H1 (cell line): Measurements from ENCODE around the gene EFCAB8. TPM values are rescaled to one million over a fixed set of nuclear protein-coding genes. Genes with fewer than 3 reads are reported as not detected.

Experiments used
- CTCF ChIA-PET: fragments of 300-600 bp; sonication (Branson Sonifier 250); formaldehyde crosslinking; loops from one replicate; lab custom pipeline; 2021; ENCODE audit not compliant: partially characterized antibody; lab: Charles Lee
- POLR2A ChIA-PET: fragments of 300-600 bp; sonication (Branson Sonifier 250); formaldehyde crosslinking; loops from one replicate; lab custom pipeline; 2021; ENCODE audit warnings: inconsistent platforms; ENCODE audit not compliant: partially characterized antibody; lab: Charles Lee
- DNase-seq, 2 experiments: peaks; one replicate each; pipeline versions ENCODE4 v3.0.0 to v3.0.0-alpha.2; 2010 to 2022; ENCODE audit warnings: low spot score in 2 of 2, low read depth in 1 of 2, mixed read lengths in 1 of 2
- FAIRE-seq: peaks from 2 replicates; lab custom pipeline; 2011; peaks lifted over from hg19 to GRCh38; lab: Jason Lieb, UNC
- H2AFZ ChIP-seq: 2 replicates; pipeline ENCODE4 v1.8.1; 2012; ENCODE audit warnings: low read length, inconsistent platforms
- H2AK5ac ChIP-seq: 2 replicates; pipeline ENCODE4 v1.6.1; 2013; ENCODE audit warnings: low read depth, low read length
- H2BK120ac ChIP-seq: replicated peaks from 2 replicates; pipeline ENCODE3; 2013; ENCODE audit warnings: low read depth, low read length, inconsistent platforms
- H2BK12ac ChIP-seq: 2 replicates; pipeline ENCODE4 v1.6.1; 2013; ENCODE audit warnings: low read depth, low read length
- H2BK15ac ChIP-seq: 2 replicates; pipeline ENCODE4 v1.6.1; 2013; ENCODE audit warnings: low read length
- H2BK20ac ChIP-seq: 2 replicates; pipeline ENCODE4 v1.6.1; 2013; ENCODE audit warnings: low read length
- H2BK5ac ChIP-seq: 2 replicates; pipeline ENCODE4 v1.6.1; 2013; ENCODE audit warnings: low read depth, low read length
- H3K14ac ChIP-seq: 2 replicates; pipeline ENCODE4 v1.6.1; 2013; ENCODE audit warnings: inconsistent platforms; ENCODE audit not compliant: insufficient read length
- H3K18ac ChIP-seq: 2 replicates; pipeline ENCODE4 v1.6.1; 2013; ENCODE audit warnings: low read length; ENCODE audit errors: extremely low read depth
- H3K23ac ChIP-seq: 2 replicates; pipeline ENCODE4 v1.6.1; 2013; ENCODE audit warnings: inconsistent platforms; ENCODE audit not compliant: insufficient read length
- H3K23me2 ChIP-seq: 2 replicates; pipeline ENCODE4 v1.6.1; 2013; ENCODE audit warnings: low read depth, low read length
- H3K27ac ChIP-seq: 2 replicates; pipeline ENCODE4 v1.6.1; 2011; ENCODE audit warnings: low read depth, low read length, inconsistent platforms
- H3K27me3 ChIP-seq, 4 experiments: replicated peaks in 1 of 4; 1 replicate in 1 of 4; 2 replicates in 3 of 4; pipeline versions ENCODE4 v1.6.1 to v1.8.1; 2011 to 2013; ENCODE audit warnings: low read length in 3 of 4, mild to moderate bottlenecking in 3 of 4, inconsistent platforms in 2 of 4, mixed read lengths in 2 of 4, moderate library complexity in 1 of 4; ENCODE audit not compliant: control insufficient read depth in 3 of 4, insufficient read depth in 3 of 4; ENCODE audit errors: extremely low read depth in 1 of 4
- H3K36me3 ChIP-seq, 4 experiments: 2 replicates each; pipeline versions ENCODE4 v1.6.1 to v1.8.1; 2011 to 2013; ENCODE audit warnings: mild to moderate bottlenecking in 4 of 4, low read length in 3 of 4, moderate library complexity in 2 of 4, control low read depth in 1 of 4, inconsistent platforms in 1 of 4; ENCODE audit not compliant: insufficient read depth in 4 of 4, control insufficient read depth in 2 of 4
- H3K4ac ChIP-seq: replicated peaks from 2 replicates; pipeline ENCODE3; 2013; ENCODE audit warnings: low read length, low read depth, mixed read lengths, inconsistent platforms; ENCODE audit not compliant: insufficient read length
- H3K4me1 ChIP-seq, 4 experiments: replicated peaks in 1 of 4; 1 replicate in 1 of 4; 2 replicates in 3 of 4; pipeline versions ENCODE4 v1.6.1 to v1.8.1; 2011 to 2013; ENCODE audit warnings: low read length in 3 of 4, inconsistent platforms in 2 of 4, mixed read lengths in 1 of 4; ENCODE audit not compliant: insufficient read depth in 4 of 4, control insufficient read depth in 3 of 4
- H3K4me2 ChIP-seq, 2 experiments: 2 replicates each; pipeline versions ENCODE4 v1.6.1 to v1.8.1; 2011 to 2013; ENCODE audit warnings: low read depth in 2 of 2, low read length in 2 of 2, control low read depth in 1 of 2, inconsistent platforms in 1 of 2, mild to moderate bottlenecking in 1 of 2; ENCODE audit not compliant: insufficient read depth in 1 of 2
- H3K4me3 ChIP-seq, 4 experiments: fragments of 200-600, 300-600 bp in 1 of 4; sonication (generic), shearing (Covaris generic), sonication (Bioruptor Twin) in 1 of 4; 2 replicates each; pipeline versions ENCODE4 v1.5.1 to v1.8.1; 2011 to 2016; ENCODE audit warnings: low read length in 4 of 4, low read depth in 3 of 4, control low read depth in 2 of 4, inconsistent platforms in 2 of 4, mild to moderate bottlenecking in 2 of 4, mixed read lengths in 1 of 4, moderate library complexity in 1 of 4; ENCODE audit not compliant: insufficient read depth in 2 of 4; ENCODE audit errors: extremely low read depth in 1 of 4
- H3K56ac ChIP-seq: replicated peaks from 2 replicates; pipeline ENCODE3; 2013; ENCODE audit warnings: low read depth, mild to moderate bottlenecking, mixed read lengths, low read length, inconsistent platforms; ENCODE audit not compliant: insufficient read length
- H3K79me1 ChIP-seq: 2 replicates; pipeline ENCODE4 v1.6.1; 2013; ENCODE audit warnings: low read depth, low read length, control low read depth
- H3K79me2 ChIP-seq, 2 experiments: 2 replicates each; pipeline versions ENCODE4 v1.6.1 to v1.8.1; 2012 to 2013; ENCODE audit warnings: low read length in 2 of 2, mild to moderate bottlenecking in 2 of 2, inconsistent platforms in 1 of 2; ENCODE audit not compliant: insufficient read depth in 2 of 2, control insufficient read depth in 1 of 2
- H3K9ac ChIP-seq, 4 experiments: replicated peaks in 1 of 4; 1 replicate in 1 of 4; 2 replicates in 3 of 4; pipeline versions ENCODE4 v1.6.1 to v1.8.1; 2011 to 2013; ENCODE audit warnings: low read depth in 3 of 4, low read length in 3 of 4, control low read depth in 2 of 4, mild to moderate bottlenecking in 2 of 4, moderate library complexity in 2 of 4, inconsistent platforms in 1 of 4; ENCODE audit errors: extremely low read depth in 1 of 4
- H3K9me3 ChIP-seq, 2 experiments: 2 replicates each; pipeline versions ENCODE4 v1.6.1 to v1.8.1; 2012 to 2013; ENCODE audit warnings: mild to moderate bottlenecking in 2 of 2, moderate library complexity in 2 of 2, control low read depth in 1 of 2, inconsistent platforms in 1 of 2, low read depth in 1 of 2, low read length in 1 of 2, mixed read lengths in 1 of 2; ENCODE audit not compliant: insufficient read depth in 2 of 2
- H4K20me1 ChIP-seq, 2 experiments: replicated peaks in 1 of 2; 2 replicates each; pipeline versions ENCODE3 to v1.8.1; 2011 to 2013; ENCODE audit warnings: inconsistent platforms in 2 of 2, low read length in 2 of 2, mild to moderate bottlenecking in 1 of 2; ENCODE audit not compliant: insufficient read depth in 2 of 2, control insufficient read depth in 1 of 2
- H4K5ac ChIP-seq: 2 replicates; pipeline ENCODE4 v1.6.1; 2013; ENCODE audit warnings: low read length, low read depth, mixed read lengths, inconsistent platforms; ENCODE audit not compliant: insufficient read length
- H4K8ac ChIP-seq: 2 replicates; pipeline ENCODE4 v1.8.0; 2013; ENCODE audit warnings: mild to moderate bottlenecking, moderate library complexity, low read length, inconsistent platforms; ENCODE audit not compliant: insufficient read depth; ENCODE audit errors: extremely low read depth
- H4K91ac ChIP-seq: replicated peaks from 2 replicates; pipeline ENCODE3; 2013; ENCODE audit warnings: low read length, mixed read lengths, inconsistent platforms; ENCODE audit not compliant: insufficient read length
- BACH1 ChIP-seq: IDR thresholded peaks from 2 replicates; pipeline ENCODE4 v1.6.1; 2012; ENCODE audit warnings: low read length, improper control_type of control experiment
- EGR1 ChIP-seq: IDR thresholded peaks from 2 replicates; pipeline ENCODE4 v1.6.1; 2011; ENCODE audit warnings: low read depth, low read length, borderline replicate concordance
- EZH2 ChIP-seq: fragments of 200-600 bp; sonication (generic); IDR thresholded peaks from 2 replicates; pipeline ENCODE4 v1.7.1; 2012; ENCODE audit warnings: low read depth, mild to moderate bottlenecking, moderate library complexity, low read length, inconsistent platforms; ENCODE audit not compliant: severe bottlenecking
- JUN ChIP-seq: IDR thresholded peaks from 2 replicates; pipeline ENCODE4 v1.6.1; 2011; ENCODE audit warnings: low read depth, mild to moderate bottlenecking, improper control_type of control experiment, low read length
- JUND ChIP-seq: IDR thresholded peaks from 2 replicates; pipeline ENCODE4 v1.6.1; 2011; ENCODE audit warnings: mild to moderate bottlenecking, improper control_type of control experiment, low read length
- KDM5A ChIP-seq: fragments of 200-600 bp; IDR thresholded peaks from 2 replicates; pipeline ENCODE4 v1.7.1; 2012; ENCODE audit warnings: mild to moderate bottlenecking, low read length, inconsistent platforms, mixed read lengths
- MAFK ChIP-seq: IDR thresholded peaks from 2 replicates; pipeline ENCODE4 v1.6.1; 2012; ENCODE audit warnings: low read depth, mild to moderate bottlenecking, improper control_type of control experiment, low read length
- PHF8 ChIP-seq: fragments of 200-600 bp; sonication (generic); conservative IDR thresholded peaks from 2 replicates; pipeline ENCODE4 v1.7.1; 2012; ENCODE audit warnings: low read depth, mild to moderate bottlenecking, inconsistent platforms, low read length, moderate library complexity
- SP2 ChIP-seq: IDR thresholded peaks from 2 replicates; pipeline ENCODE4 v1.6.1; 2012; ENCODE audit warnings: mild to moderate bottlenecking, low read length, inconsistent platforms
- WGBS, 2 experiments: shearing (Covaris generic) in 1 of 2; methylation state at CpG; one replicate each; pipeline versions ENCODE4 v1.1.6 to v1.1.7; 2013 to 2015; ENCODE audit warnings: low lambda C conversion rate in 2 of 2, mixed read lengths in 2 of 2, inconsistent platforms in 1 of 2, low coverage in 1 of 2, missing lambda C conversion rate in 1 of 2; ENCODE audit not compliant: insufficient replicate concordance in 2 of 2, insufficient coverage in 1 of 2, insufficient read length in 1 of 2; ENCODE audit errors: extremely low coverage in 1 of 2, missing lambda C conversion rate in 1 of 2; 5-methylcytosine and 5-hydroxymethylcytosine counted together
- polyA plus RNA-seq, 7 experiments: library from polyadenylated mRNA; depleted of rRNA in 3 of 7; stranded (reverse) in 5 of 7; unstranded in 2 of 7; fragments of >200 nt in 5 of 7; fragments of 200-250 nt in 2 of 7; gene quantifications; 1 replicate in 5 of 7; 2 replicates in 1 of 7; 4 replicates in 1 of 7; pipeline versions ENCODE4 v1.2.1 to v1.2.3, GENCODE V29; 2011 to 2013; ENCODE audit warnings: missing spikeins in 2 of 7, mixed read lengths in 2 of 7
- total RNA-seq: library from RNA; stranded (reverse); fragmentation: NEBNext Ultra II Directional; extraction: Animal tissue kit (Norgen Biotek cat#: 25700); gene quantifications from 2 replicates; pipeline ENCODE4 v1.2.1, GENCODE V29; 2021
- TF ChIP-seq, protein P1 (sequence below): IDR thresholded peaks from 2 replicates; pipeline ENCODE4 v1.6.1; 2011; ENCODE audit warnings: low read length, improper control_type of control experiment

The EFCAB8 gene
- total and polyA plus RNA-seq, 2 of the 8 experiments (the other 6 are each of a cell fraction or from before 2014, with no cell fraction given), result 0.06 to 0.20 TPM

DNA sequence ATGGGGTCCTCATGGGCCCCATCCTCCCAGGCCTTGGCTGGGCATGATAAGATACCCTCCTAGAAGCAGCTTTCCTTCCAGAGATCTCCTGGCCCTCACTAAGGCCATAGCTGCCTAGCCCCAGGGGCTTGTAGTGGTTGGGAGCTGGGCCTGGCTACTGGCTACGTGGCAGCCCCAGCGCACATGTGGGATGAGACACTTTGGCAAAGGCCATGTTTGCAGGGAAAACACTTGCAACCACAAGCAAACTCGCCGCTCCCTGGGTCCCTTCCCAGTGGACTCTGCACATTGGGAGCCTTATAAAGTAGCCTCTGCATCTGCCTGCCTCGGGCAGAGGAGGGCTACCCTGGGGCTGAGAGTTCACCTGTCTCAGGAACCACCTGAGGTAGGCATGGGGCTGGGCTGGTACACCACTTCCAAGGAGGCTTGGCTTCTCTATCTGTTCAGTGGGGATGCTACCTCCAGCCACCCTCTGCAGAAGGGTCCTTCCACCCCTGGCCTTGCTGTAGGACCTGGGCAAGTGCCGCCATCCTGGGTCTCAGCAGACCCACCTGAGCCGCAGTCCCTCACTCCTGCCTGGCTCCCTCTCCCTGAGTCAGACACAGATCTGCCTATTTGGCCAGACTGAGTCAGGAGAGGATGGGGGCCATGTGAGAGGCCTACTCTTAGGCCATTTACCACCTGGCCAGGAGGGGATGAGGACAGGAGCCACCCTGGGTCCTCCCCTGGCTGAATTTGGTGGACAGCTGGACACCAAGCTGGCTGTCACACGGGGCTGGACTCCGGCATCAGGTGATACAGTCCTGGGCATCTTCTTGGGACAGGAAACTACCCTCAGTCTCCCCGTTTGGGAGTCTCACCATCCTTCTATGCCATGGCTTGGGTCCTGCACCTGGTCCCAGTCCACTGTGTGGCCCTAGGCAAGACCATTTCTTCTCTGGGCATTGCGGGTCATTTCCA, 148.9 kb downstream of the EFCAB8 start, which contains the start of gene BPIFB2:
TSS of gene BPIFB2 (plus strand) at position 329 of the 960 bp plus-strand sequence. CDS start 871 bp downstream, outside the sequence.
- no peak within 1 kb of the TSS for H3K27ac ChIP-seq
- no peak within 1 kb of the TSS for H2AK5ac ChIP-seq
- H4K20me1 ChIP-seq, result no peaks in the 10 kb centered on the region
- H2BK120ac ChIP-seq, result no peak within 1 kb of the TSS
- H3K23ac ChIP-seq, result peak within 1 kb of the TSS; percentile 87
- H3K4ac ChIP-seq, result no peak within 1 kb of the TSS
- H4K8ac ChIP-seq, result no peak within 1 kb of the TSS; the same call in 1 of the 2 replicates
- H3K4me2 ChIP-seq, result no peak within 1 kb of the TSS
- H2BK12ac ChIP-seq, result no peak within 1 kb of the TSS
- no peak within 1 kb of the TSS for H4K5ac ChIP-seq
- H2AFZ ChIP-seq, result no peak within 1 kb of the TSS
- H3K4me1 ChIP-seq, result no peaks in the 10 kb centered on the region; a peak in 1 of 7 replicates
- no peak within 1 kb of the TSS for H3K14ac ChIP-seq
- H2BK5ac ChIP-seq, result peak within 1 kb of the TSS; percentile 75; the same call in 1 of the 2 replicates
- no peak within 1 kb of the TSS for H4K91ac ChIP-seq
- H2BK15ac ChIP-seq, result no peak within 1 kb of the TSS
- no peaks in the 10 kb centered on the region for H3K27me3 ChIP-seq
- ChIA-PET CTCF (interaction anchor here (1.1 to 9.1 kb wide), 7 partner anchors 9 to 113 kb away, joined by 3 to 86 read pairs (median 5); no protein-coding TSS in a partner anchor), POLR2A (no interaction called here)
- no peaks in the 10 kb centered on the region for H3K23me2 ChIP-seq
- no peak for DNase-seq
- H3K36me3 ChIP-seq, result no peaks in the 10 kb centered on the region
- WGBS, 2 experiments, result 74% methylated on average over 10 of the region's 11 CpGs; no CpG with 5 or more reads in 1 of the 2 experiments
- no peak within 1 kb of the TSS; the same call in 1 of the 2 replicates for H2BK20ac ChIP-seq
- H3K9ac ChIP-seq, result no peak within 1 kb of the TSS
- H3K79me2 ChIP-seq, result no peaks in the 10 kb centered on the region
- H3K56ac ChIP-seq, result no peak within 1 kb of the TSS
- H3K79me1 ChIP-seq, result no peaks in the 10 kb centered on the region
- no peak within 1 kb of the TSS for H3K4me3 ChIP-seq
- no peak for FAIRE-seq
- no peak within 1 kb of the TSS for H3K18ac ChIP-seq
- H3K9me3 ChIP-seq, result 0 out of 4 replicates have a peak, but pooled peaks cover 0 to 2% of the 10 kb centered on the region in 2 experiments
- no peak for TF ChIP-seq KDM5A
- no peak for TF ChIP-seq JUND
- no peak for TF ChIP-seq MAFK
- no peak for TF ChIP-seq PHF8
- TF ChIP-seq JUN, result no peak
- no peak for TF ChIP-seq BACH1
- TF ChIP-seq EZH2, result no peak
- TF ChIP-seq, protein P1, sequence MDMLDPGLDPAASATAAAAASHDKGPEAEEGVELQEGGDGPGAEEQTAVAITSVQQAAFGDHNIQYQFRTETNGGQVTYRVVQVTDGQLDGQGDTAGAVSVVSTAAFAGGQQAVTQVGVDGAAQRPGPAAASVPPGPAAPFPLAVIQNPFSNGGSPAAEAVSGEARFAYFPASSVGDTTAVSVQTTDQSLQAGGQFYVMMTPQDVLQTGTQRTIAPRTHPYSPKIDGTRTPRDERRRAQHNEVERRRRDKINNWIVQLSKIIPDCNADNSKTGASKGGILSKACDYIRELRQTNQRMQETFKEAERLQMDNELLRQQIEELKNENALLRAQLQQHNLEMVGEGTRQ, result no peak
- no peak for TF ChIP-seq EGR1
- TF ChIP-seq SP2, result no peak
